Activated CD4-positive, alpha-beta T cell treated with anti-CD3 and anti-CD28 coated beads for 36 hours (primary cell): ENCODE data around the gene PRKG1. TPM values are rescaled to one million over a fixed set of nuclear protein-coding genes. Genes with fewer than 3 reads are reported as not detected.
"Not testable (repeated sequence)": the region's sequence is repeated elsewhere in the genome, so short reads cannot be mapped to it uniquely, and the experiment has no call there.

Source experiments
- ATAC-seq: fragments of 200-7000 bp; cut with Tn5 transposase; one replicate; pipeline ENCODE4 v1.10.0; 2021; ENCODE audit warnings: mild to moderate bottlenecking, moderate library complexity
- CTCF ChIA-PET: fragments of 350-600 bp; sonication (Branson Sonifier 250); formaldehyde crosslinking; loops from one replicate; lab custom pipeline; 2021; ENCODE audit warnings: antibody characterized with exemption; lab: Charles Lee
- POLR2A ChIA-PET: fragments of 350-600 bp; sonication (Branson Sonifier 250); formaldehyde crosslinking; loops from one replicate; lab custom pipeline; 2021; ENCODE audit warnings: antibody characterized with exemption, inconsistent platforms; lab: Charles Lee
- DNase-seq: peaks from one replicate; pipeline ENCODE4 v3.0.0-alpha.2; 2020
- H3K27ac Mint-ChIP-seq: one replicate; pipeline ENCODE4 v1.8.0; 2021; ENCODE audit warnings: mixed read lengths
- H3K27me3 Mint-ChIP-seq: one replicate; pipeline ENCODE4 v1.8.0; 2021; ENCODE audit warnings: mixed read lengths
- H3K36me3 Mint-ChIP-seq: one replicate; pipeline ENCODE4 v1.8.0; 2021; ENCODE audit warnings: low read depth, mixed read lengths
- H3K4me1 Mint-ChIP-seq: one replicate; pipeline ENCODE4 v1.8.0; 2021; ENCODE audit warnings: mixed read lengths
- H3K4me3 Mint-ChIP-seq: one replicate; pipeline ENCODE4 v1.8.0; 2021; ENCODE audit warnings: mild to moderate bottlenecking, moderate library complexity, mixed read lengths
- H3K9me3 Mint-ChIP-seq: one replicate; pipeline ENCODE4 v1.8.0; 2021; ENCODE audit warnings: low read depth, mixed read lengths
- intact Hi-C, 2 experiments: fragments of 100-400 bp; cut with DNase I in 1 of 2; cut with micrococcal nuclease in 1 of 2; formaldehyde crosslinking; loops; one replicate each; pipeline versions ENCODE4 v1.14.2 to v1.15.1; 2022 to 2024; cut with DNase I, micrococcal nuclease
- total RNA-seq, 2 experiments: library from RNA; stranded (reverse); gene quantifications; one replicate each; pipeline ENCODE4 v1.2.3, GENCODE V29; 2021

The PRKG1 gene
- total RNA-seq, 2 experiments from 2014 or later = not detected

GRCh38 chr10:51552879-51553278 is 478.6 kb downstream of the PRKG1 start:
- ATAC-seq (no peak), DNase-seq (no peak)
- intact Hi-C loops = no loop called here
- Mint-ChIP-seq H3K27me3 (no peaks in the 10 kb centered on the region), H3K27ac (no peak overlapping the region), H3K36me3 (no peaks in the 10 kb centered on the region), H3K4me1 (no peaks in the 10 kb centered on the region), H3K9me3 (no peaks in the 10 kb centered on the region), H3K4me3 (no peak overlapping the region)
- POLR2A ChIA-PET = no interaction called here
- CTCF ChIA-PET = no interaction called here

DNA sequence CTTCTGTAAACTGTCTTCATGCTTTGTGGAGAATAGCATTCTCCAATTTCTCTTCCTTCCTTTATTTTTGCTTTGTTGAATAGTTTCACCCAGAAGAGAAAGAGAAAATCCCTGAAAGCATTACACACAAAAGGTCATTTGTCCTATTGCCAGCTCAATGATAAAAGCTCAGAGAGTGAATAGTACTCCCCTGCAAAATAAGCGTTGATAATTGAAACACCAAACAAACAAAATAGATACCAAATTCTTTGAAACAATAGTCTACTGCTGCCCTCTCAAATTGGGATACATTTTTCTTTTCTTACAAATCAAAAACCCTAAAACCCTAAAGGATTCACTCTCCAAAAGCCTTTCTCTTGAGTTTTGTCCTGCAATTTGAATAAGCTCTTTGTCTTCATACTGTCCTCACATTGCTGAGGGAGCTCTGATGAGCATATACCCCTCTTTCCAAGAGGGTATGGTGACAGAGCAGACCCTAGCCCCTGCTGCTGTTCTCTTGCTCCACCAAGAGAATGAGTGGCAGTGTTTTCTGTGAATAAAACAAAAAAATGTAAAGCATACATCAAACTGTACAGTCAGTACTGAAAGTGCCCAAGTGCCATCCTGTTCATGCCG is 490.7 kb downstream of the PRKG1 start:
- ChIA-PET CTCF (interaction anchor here (0.6 kb wide), 1 partner anchor 25 kb away, joined by 4 read pairs; no protein-coding TSS in a partner anchor), POLR2A (no interaction called here)
- no peaks in the 10 kb centered on the region for H3K4me1 Mint-ChIP-seq
- no peak overlapping the region for H3K4me3 Mint-ChIP-seq
- no peak overlapping the region for H3K27ac Mint-ChIP-seq
- no peak for ATAC-seq
- no peaks in the 10 kb centered on the region for H3K27me3 Mint-ChIP-seq
- intact Hi-C loops = no loop called here
- H3K9me3 Mint-ChIP-seq = no peaks in the 10 kb centered on the region
- DNase-seq = no peak
- no peaks in the 10 kb centered on the region for H3K36me3 Mint-ChIP-seq

- no peaks in the 10 kb centered on the region for H3K36me3 Mint-ChIP-seq
- H3K27ac Mint-ChIP-seq = no peak overlapping the region
- DNase-seq (no peak), ATAC-seq (no peak)
- H3K9me3 Mint-ChIP-seq = no peaks in the 10 kb centered on the region
- intact Hi-C loops = no loop called here
- H3K27me3 Mint-ChIP-seq = no peaks in the 10 kb centered on the region
- H3K4me1 Mint-ChIP-seq = no peaks in the 10 kb centered on the region
- H3K4me3 Mint-ChIP-seq = no peak overlapping the region
- POLR2A ChIA-PET = no interaction called here
- CTCF ChIA-PET = no interaction called here
These were observed 493.0 kb downstream of the PRKG1 start for GRCh38 chr10:51567271-51567670.

DNA sequence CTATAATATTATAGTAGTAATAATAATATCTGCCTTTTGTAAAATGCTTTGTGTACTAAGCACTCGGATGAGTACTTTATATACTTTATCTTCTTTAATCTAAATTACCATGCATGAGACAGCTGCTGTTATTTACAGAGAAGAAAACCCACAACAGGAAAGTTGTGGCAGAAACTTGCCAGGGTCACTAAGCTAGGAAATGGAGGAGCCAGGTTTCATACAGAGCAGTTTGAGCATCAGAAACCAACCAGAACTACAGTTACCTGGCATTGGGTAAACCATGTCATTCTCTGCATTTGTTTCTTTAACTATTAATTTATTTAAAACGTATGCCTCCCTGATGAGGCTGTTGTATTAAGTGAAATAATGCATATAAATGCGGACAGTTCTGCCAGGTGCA is 495.2 kb downstream of the PRKG1 start:
- no peaks in the 10 kb centered on the region for H3K9me3 Mint-ChIP-seq
- POLR2A ChIA-PET = no interaction called here
- ATAC-seq (no peak), DNase-seq (no peak)
- H3K36me3 Mint-ChIP-seq = no peaks in the 10 kb centered on the region
- intact Hi-C loops = no loop called here
- H3K4me3 Mint-ChIP-seq = no peak overlapping the region
- no peaks in the 10 kb centered on the region for H3K27me3 Mint-ChIP-seq
- CTCF ChIA-PET = no interaction called here
- no peaks in the 10 kb centered on the region for H3K4me1 Mint-ChIP-seq
- no peak overlapping the region for H3K27ac Mint-ChIP-seq

DNA sequence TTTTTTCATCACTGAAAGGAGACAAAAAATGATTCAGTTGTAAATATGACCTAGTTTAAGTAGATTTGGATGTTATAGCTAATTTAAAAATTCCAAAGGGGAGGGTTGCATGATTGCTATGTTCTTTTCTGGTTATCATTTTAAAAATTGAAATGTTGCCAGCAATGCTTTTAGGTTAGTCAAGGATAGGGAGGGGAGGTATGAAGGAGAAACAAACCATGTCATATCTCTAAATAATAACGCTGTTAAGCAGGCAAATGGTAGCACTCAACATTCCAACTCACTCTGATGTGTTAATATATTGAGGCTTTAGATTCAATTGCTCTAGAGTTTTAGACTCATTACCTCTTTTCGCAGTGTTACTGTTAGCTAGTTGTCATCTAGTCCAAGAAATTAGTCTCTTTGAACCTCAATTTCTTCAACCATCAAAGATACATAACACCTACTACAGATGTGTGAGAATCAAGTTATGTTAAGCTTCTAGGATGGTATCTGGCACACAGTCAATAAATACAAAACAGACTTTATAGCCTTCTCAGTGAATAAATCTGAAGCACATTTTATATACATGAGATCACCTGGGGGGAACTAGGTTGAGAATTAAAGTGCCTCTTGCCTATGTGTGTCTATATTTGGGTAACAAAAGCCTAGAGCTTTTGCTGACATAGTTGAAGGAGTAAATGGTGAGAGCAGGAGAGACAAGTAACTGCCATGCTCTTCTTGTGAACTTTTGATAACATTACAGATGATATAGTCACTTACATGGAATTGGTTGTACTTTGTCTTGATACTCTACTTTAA is 500.2 kb downstream of the PRKG1 start:
- CTCF ChIA-PET = interaction anchor here (1.0 kb wide), 1 partner anchor 12 kb away, joined by 3 read pairs; no protein-coding TSS in a partner anchor
- POLR2A ChIA-PET = no interaction called here
- H3K9me3 Mint-ChIP-seq = no peaks in the 10 kb centered on the region
- DNase-seq (no peak), ATAC-seq (no peak)
- no peaks in the 10 kb centered on the region for H3K4me1 Mint-ChIP-seq
- no peak overlapping the region for H3K4me3 Mint-ChIP-seq
- no peak overlapping the region for H3K27ac Mint-ChIP-seq
- intact Hi-C loops = no loop called here
- H3K27me3 Mint-ChIP-seq = no peaks in the 10 kb centered on the region
- H3K36me3 Mint-ChIP-seq = no peaks in the 10 kb centered on the region

DNA sequence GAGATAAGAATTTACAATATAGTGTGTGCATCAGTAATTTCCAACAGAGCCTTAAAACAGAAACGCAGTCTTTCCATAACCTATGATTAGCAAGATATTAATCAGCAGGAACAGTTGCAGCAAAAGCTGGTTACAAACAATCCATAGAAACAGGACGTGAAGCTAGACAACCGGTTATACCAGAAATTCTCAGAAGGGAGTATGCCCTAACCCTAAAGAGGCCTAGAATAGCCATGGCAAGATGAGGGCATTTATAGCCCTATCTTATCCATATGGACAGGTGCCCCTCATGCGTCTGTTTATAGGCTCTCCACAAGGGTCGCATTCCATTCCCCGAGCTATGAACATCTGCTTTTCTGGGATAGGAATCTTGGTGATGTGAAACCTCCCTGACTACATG is 506.9 kb downstream of the PRKG1 start:
- DNase-seq, intact Hi-C loops, CTCF ChIA-PET, POLR2A ChIA-PET, H3K27me3 Mint-ChIP-seq, H3K36me3 Mint-ChIP-seq, H3K4me3 Mint-ChIP-seq, H3K9me3 Mint-ChIP-seq, H3K4me1 Mint-ChIP-seq, ATAC-seq, H3K27ac Mint-ChIP-seq: not testable (repeated sequence)

GRCh38 chr10:51583976-51584375 is 509.7 kb downstream of the PRKG1 start:
- H3K36me3 Mint-ChIP-seq = no peaks in the 10 kb centered on the region
- H3K4me1 Mint-ChIP-seq = no peaks in the 10 kb centered on the region
- POLR2A ChIA-PET = no interaction called here
- no peak overlapping the region for H3K27ac Mint-ChIP-seq
- intact Hi-C loops = no loop called here
- no peak overlapping the region for H3K4me3 Mint-ChIP-seq
- peaks cover 3% of the 10 kb centered on the region for H3K9me3 Mint-ChIP-seq
- CTCF ChIA-PET = interaction anchor here (1.0 kb wide), 1 partner anchor 11 kb away, joined by 3 read pairs; no protein-coding TSS in a partner anchor
- H3K27me3 Mint-ChIP-seq = peaks cover 2% of the 10 kb centered on the region
- DNase-seq = no peak
- ATAC-seq = no peak

- Mint-ChIP-seq H3K36me3 (no peaks in the 10 kb centered on the region), H3K27ac (no peak overlapping the region), H3K4me1 (no peaks in the 10 kb centered on the region), H3K4me3 (no peak overlapping the region), H3K9me3 (peaks cover 2% of the 10 kb centered on the region), H3K27me3 (peaks cover 2% of the 10 kb centered on the region)
- CTCF ChIA-PET = no interaction called here
- intact Hi-C loops = no loop called here
- POLR2A ChIA-PET = no interaction called here
- no peak for ATAC-seq
- DNase-seq = no peak
These were observed 511.5 kb downstream of the PRKG1 start for GRCh38 chr10:51585742-51586141.

GRCh38 chr10:51588984-51589383 is 514.7 kb downstream of the PRKG1 start:
- POLR2A ChIA-PET = no interaction called here
- Mint-ChIP-seq H3K4me1 (no peaks in the 10 kb centered on the region), H3K27me3 (peaks cover 2% of the 10 kb centered on the region), H3K4me3 (no peak overlapping the region), H3K27ac (no peak overlapping the region), H3K9me3 (no peaks in the 10 kb centered on the region), H3K36me3 (no peaks in the 10 kb centered on the region)
- DNase-seq = no peak
- no peak for ATAC-seq
- CTCF ChIA-PET = no interaction called here
- intact Hi-C loops = no loop called here

- Mint-ChIP-seq H3K36me3 (no peaks in the 10 kb centered on the region), H3K4me3 (no peak overlapping the region), H3K27ac (no peak overlapping the region), H3K4me1 (no peaks in the 10 kb centered on the region), H3K27me3 (peaks cover 2% of the 10 kb centered on the region), H3K9me3 (no peaks in the 10 kb centered on the region)
- intact Hi-C loops = loop anchor here in 1 of 2 experiments (10.0 kb wide), 1 partner anchor 64 kb away; no protein-coding TSS in a partner anchor
- CTCF ChIA-PET = interaction anchor here (0.7 kb wide), 1 partner anchor 26 kb away, joined by 4 read pairs; no protein-coding TSS in a partner anchor
- POLR2A ChIA-PET = no interaction called here
- DNase-seq (no peak), ATAC-seq (no peak)
These were observed 516.5 kb downstream of the PRKG1 start for GRCh38 chr10:51590818-51591217.

GRCh38 chr10:51596695-51597094 is 522.4 kb downstream of the PRKG1 start:
- Mint-ChIP-seq H3K4me1 (no peaks in the 10 kb centered on the region), H3K9me3 (no peaks in the 10 kb centered on the region), H3K27me3 (no peaks in the 10 kb centered on the region), H3K4me3 (no peak overlapping the region), H3K36me3 (no peaks in the 10 kb centered on the region), H3K27ac (no peak overlapping the region)
- CTCF ChIA-PET = no interaction called here
- intact Hi-C loops = loop anchor here in 1 of 2 experiments (10.0 kb wide), 1 partner anchor 58 kb away; no protein-coding TSS in a partner anchor
- no peak for DNase-seq
- POLR2A ChIA-PET = no interaction called here
- ATAC-seq = no peak

DNA sequence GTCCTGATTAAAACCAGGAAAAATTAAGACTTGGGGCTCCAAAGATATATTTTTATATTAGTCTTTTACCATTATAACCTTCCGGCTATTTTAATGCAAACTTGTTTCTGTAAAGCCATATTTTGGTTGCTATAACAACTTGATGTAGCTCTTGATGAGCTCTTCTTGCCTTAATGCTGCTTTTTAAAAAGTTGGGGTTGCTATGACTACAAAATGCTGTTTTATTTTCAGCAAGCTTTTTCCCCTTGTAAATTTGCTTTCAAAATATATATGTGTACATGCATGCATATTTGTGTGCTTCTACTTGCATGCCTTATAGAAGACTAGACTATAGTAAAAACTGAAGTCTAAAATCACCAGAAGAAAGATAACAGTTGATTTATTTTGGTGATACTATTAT is 525.4 kb downstream of the PRKG1 start:
- H3K9me3 Mint-ChIP-seq = no peaks in the 10 kb centered on the region

More for the DNA sequence above, 525.4 kb downstream of the PRKG1 start:
- POLR2A ChIA-PET = no interaction called here
- DNase-seq = no peak
- no peaks in the 10 kb centered on the region for H3K4me1 Mint-ChIP-seq
- no peak overlapping the region for H3K4me3 Mint-ChIP-seq
- intact Hi-C loops = loop anchor here in 1 of 2 experiments (10.0 kb wide), 1 partner anchor 55 kb away; no protein-coding TSS in a partner anchor
- CTCF ChIA-PET = no interaction called here
- no peak overlapping the region for H3K27ac Mint-ChIP-seq
- no peaks in the 10 kb centered on the region for H3K27me3 Mint-ChIP-seq
- ATAC-seq = no peak
- no peaks in the 10 kb centered on the region for H3K36me3 Mint-ChIP-seq
